Endothelial cell (in vitro differentiated cells): ENCODE results near the gene NLRX1. TPM values are rescaled to one million over a fixed set of nuclear protein-coding genes. Genes with fewer than 3 reads are reported as not detected.

Source experiments
- DNase-seq: peaks from one replicate; pipeline ENCODE4 v3.0.0; 2021; ENCODE audit warnings: low spot score
- H3K27ac Mint-ChIP-seq: one replicate; pipeline ENCODE4 v1.8.0; 2021; ENCODE audit warnings: mixed read lengths, inconsistent platforms; ENCODE audit not compliant: unreplicated experiment
- H3K27me3 Mint-ChIP-seq: one replicate; pipeline ENCODE4 v1.8.0; 2021; ENCODE audit warnings: mild to moderate bottlenecking, moderate library complexity, mixed read lengths, inconsistent platforms; ENCODE audit not compliant: unreplicated experiment
- H3K36me3 Mint-ChIP-seq: one replicate; pipeline ENCODE4 v1.8.0; 2021; ENCODE audit warnings: mild to moderate bottlenecking, low read depth, mixed read lengths, inconsistent platforms; ENCODE audit not compliant: unreplicated experiment
- H3K4me1 Mint-ChIP-seq: one replicate; pipeline ENCODE4 v1.8.0; 2021; ENCODE audit warnings: mild to moderate bottlenecking, mixed read lengths, inconsistent platforms; ENCODE audit not compliant: unreplicated experiment
- H3K4me3 Mint-ChIP-seq: one replicate; pipeline ENCODE4 v1.8.0; 2021; ENCODE audit warnings: mild to moderate bottlenecking, mixed read lengths, inconsistent platforms; ENCODE audit not compliant: unreplicated experiment
- H3K9me3 Mint-ChIP-seq: one replicate; pipeline ENCODE4 v1.8.0; 2021; ENCODE audit warnings: mixed read lengths, inconsistent platforms; ENCODE audit not compliant: unreplicated experiment
- CTCF ChIP-seq: fragments of 200-600 bp; sonication (generic); IDR thresholded peaks from one replicate; pipeline ENCODE4 v1.5.0; 2021; ENCODE audit warnings: antibody characterized with exemption; ENCODE audit not compliant: unreplicated experiment
- total RNA-seq: library from RNA; stranded (reverse); fragmentation: NEBNext Ultra II Directional; extraction: Animal tissue kit (Norgen Biotek cat#: 25700); gene quantifications from one replicate; pipeline ENCODE4 v1.2.1, GENCODE V29; 2021; ENCODE audit not compliant: unreplicated experiment

Gene NLRX1
- total RNA-seq, 1 donor from 2014 or later: 12.3 TPM

- H3K27me3 Mint-ChIP-seq: peaks cover 9% of the 10 kb centered on the region
- H3K9me3 Mint-ChIP-seq: no peaks in the 10 kb centered on the region
- peaks cover 9% of the 10 kb centered on the region for H3K36me3 Mint-ChIP-seq
- no peak for DNase-seq
- H3K4me3 Mint-ChIP-seq: no peak overlapping the region
- no peak for TF ChIP-seq CTCF
- peak overlapping the region; percentile 87 for H3K27ac Mint-ChIP-seq
- H3K4me1 Mint-ChIP-seq: peaks cover 27% of the 10 kb centered on the region
These were observed 9.7 kb downstream of the NLRX1 start for GRCh38 chr11:119178166-119178680.

GRCh38 chr11:119179342-119179741, 10.8 kb downstream of the NLRX1 start:
- H3K9me3 Mint-ChIP-seq: no peaks in the 10 kb centered on the region
- H3K4me3 Mint-ChIP-seq: peak overlapping the region; percentile 42
- H3K4me1 Mint-ChIP-seq: peaks cover 27% of the 10 kb centered on the region
- no peak overlapping the region for H3K27ac Mint-ChIP-seq
- peaks cover 6% of the 10 kb centered on the region for H3K36me3 Mint-ChIP-seq
- TF ChIP-seq CTCF: no peak
- DNase-seq: no peak
- peaks cover 6% of the 10 kb centered on the region for H3K27me3 Mint-ChIP-seq

GRCh38 chr11:119179983-119180382, 11.5 kb downstream of the NLRX1 start:
- Mint-ChIP-seq H3K36me3 (peaks cover 6% of the 10 kb centered on the region), H3K27me3 (peaks cover 3% of the 10 kb centered on the region), H3K4me3 (no peak overlapping the region), H3K9me3 (no peaks in the 10 kb centered on the region), H3K4me1 (peaks cover 27% of the 10 kb centered on the region), H3K27ac (no peak overlapping the region)
- TF ChIP-seq CTCF: no peak
- no peak for DNase-seq

- Mint-ChIP-seq H3K36me3 (peaks cover 6% of the 10 kb centered on the region), H3K9me3 (no peaks in the 10 kb centered on the region), H3K27ac (no peak overlapping the region), H3K27me3 (no peaks in the 10 kb centered on the region), H3K4me1 (peaks cover 20% of the 10 kb centered on the region), H3K4me3 (no peak overlapping the region)
- TF ChIP-seq CTCF: no peak
- no peak for DNase-seq
These were observed 12.5 kb downstream of the NLRX1 start for GRCh38 chr11:119180729-119181676.
